Mononuclear cell (primary cell): ENCODE results near the gene ARHGAP8. TPM values are rescaled to one million over a fixed set of nuclear protein-coding genes. Genes with fewer than 3 reads are reported as not detected.

Experiments
- H3K27me3 ChIP-seq: 2 replicates; pipeline ENCODE4 v1.6.0; 2011; ENCODE audit warnings: low read length, control low read depth; ENCODE audit not compliant: insufficient read depth
- H3K4me1 ChIP-seq: 2 replicates; pipeline ENCODE4 v1.5.1; 2011; ENCODE audit warnings: mild to moderate bottlenecking, low read length, control low read depth; ENCODE audit not compliant: insufficient read depth
- H3K4me3 ChIP-seq: 2 replicates; pipeline ENCODE4 v1.5.1; 2011; ENCODE audit warnings: mild to moderate bottlenecking, low read length, moderate library complexity
- H3K9me3 ChIP-seq: 2 replicates; pipeline ENCODE4 v1.5.1; 2011; ENCODE audit warnings: low read depth, mild to moderate bottlenecking, control low read depth, low read length
- total RNA-seq: library from RNA; depleted of rRNA; stranded (reverse); fragments of >200 nt; gene quantifications from one replicate; pipeline ENCODE4 v1.2.3, GENCODE V29; 2012

The ARHGAP8 gene
- total RNA-seq, 1 donor = 5.4 TPM

DNA sequence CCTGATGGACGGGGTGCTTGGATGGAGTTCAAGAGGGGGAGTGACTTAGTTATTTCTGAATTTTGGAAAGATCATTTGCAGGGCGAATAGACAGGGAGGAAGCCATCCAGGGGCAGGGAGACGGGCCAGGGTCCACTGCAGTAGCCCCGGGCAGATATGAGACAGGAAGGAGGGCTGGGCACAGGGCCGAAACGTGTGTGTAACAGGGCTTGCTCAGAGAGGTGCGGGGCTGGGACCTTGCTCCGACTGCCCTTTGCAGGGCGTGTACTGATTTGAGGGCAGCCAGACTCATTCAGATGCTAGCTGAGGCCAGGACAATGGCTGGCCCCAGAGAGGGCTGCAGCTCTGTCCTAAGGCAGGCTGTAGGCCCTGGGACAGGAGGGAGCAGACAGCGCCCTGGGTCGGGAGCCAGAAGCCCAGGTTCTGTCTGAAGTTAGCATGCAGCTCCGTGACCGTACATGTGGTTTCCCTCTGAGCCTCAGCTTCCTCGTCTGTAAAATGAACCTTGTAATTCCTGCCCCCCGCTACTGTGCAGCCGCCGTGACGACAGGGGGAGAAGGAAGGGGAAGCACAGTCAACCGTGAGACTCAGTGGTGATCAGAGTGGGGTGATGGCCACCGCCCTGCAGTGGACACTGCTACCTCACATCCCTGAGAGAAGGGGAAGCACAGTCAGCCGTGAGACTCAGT lies 154.0 kb downstream of the ARHGAP8 start:
- no peaks in the 10 kb centered on the region for H3K4me1 ChIP-seq
- H3K9me3 ChIP-seq = peaks cover 3% of the 10 kb centered on the region
- H3K27me3 ChIP-seq = no peaks in the 10 kb centered on the region
- no peak overlapping the region for H3K4me3 ChIP-seq

DNA sequence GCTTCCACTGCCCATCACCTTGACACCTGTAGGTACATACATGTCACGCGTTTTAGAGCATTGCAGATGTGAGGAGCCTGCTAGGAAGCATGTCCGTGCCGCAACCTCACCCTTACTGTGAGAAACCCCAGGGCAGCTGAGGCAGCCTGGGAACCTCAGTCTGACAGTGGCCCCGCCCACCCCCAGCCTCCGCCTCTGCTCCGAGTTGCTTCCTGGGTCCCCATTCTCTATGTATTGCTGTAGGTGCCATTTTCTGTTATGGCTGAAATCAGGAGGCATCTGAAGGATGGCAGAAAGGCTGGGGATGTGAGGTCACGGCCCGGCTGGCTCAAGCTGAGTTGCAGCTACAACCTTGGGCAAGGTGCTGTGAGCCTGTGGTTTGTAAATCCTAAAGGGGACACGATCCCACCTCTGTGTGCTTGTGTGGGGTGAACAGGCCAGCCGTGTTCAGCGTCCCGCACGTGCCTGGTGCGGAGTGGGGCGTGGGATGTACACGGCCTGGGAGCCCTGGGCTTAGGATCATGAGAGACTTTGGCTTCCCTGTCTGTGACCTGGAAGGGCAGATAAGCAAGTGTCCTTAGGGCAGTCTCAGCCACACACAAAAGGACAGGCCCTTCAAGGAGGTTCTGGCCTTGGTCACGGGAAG lies 154.7 kb downstream of the ARHGAP8 start:
- no peaks in the 10 kb centered on the region for H3K4me1 ChIP-seq
- no peaks in the 10 kb centered on the region for H3K27me3 ChIP-seq
- no peaks in the 10 kb centered on the region for H3K9me3 ChIP-seq
- H3K4me3 ChIP-seq = no peak overlapping the region

DNA sequence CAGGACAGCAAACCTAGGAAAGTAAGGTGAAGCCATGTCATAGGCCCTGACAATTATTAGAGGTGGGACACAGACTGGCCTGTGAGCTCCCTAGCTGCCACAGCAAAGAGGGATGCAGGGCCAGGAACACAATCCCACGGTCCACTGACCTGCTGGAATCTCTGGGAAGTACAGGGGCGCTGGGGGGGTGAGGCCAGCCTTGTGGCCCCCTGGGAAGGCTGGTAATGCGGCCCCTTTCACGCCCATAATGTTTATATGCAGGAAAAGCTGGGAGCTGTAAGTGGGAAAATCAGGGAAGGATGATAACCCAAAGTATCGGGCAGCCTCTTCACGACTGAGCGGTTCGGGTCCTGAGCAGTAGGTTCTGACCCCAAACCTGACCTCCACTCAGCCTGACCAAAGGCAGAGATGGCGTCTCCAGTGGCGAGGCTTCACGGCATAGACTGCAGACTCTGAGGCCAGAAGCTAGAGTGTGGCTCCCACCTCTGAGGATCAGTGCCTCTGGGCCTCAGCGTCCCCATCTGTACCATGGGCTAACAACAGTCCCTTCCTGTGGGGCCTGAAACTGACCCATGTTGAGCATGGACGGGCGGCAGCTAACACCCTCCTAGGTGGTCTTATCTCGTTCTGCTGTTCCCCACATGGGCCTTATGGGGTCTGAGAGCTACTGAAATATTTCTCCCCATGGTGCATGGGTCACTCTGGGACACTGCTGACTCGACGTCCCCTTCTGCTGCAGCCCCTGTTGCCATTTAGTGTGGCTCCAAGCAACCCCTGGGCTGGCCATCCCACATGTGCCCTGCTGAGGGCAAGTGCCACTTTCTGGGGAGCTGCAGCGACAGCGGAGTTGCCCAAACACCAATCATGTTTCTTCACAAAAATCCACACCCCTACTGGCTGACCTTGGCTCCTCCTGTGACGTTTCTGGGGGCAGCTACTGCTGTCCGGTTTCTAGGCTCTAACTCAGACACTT lies 155.7 kb downstream of the ARHGAP8 start:
- no peaks in the 10 kb centered on the region for H3K27me3 ChIP-seq
- no peak overlapping the region for H3K4me3 ChIP-seq
- H3K9me3 ChIP-seq = no peaks in the 10 kb centered on the region
- H3K4me1 ChIP-seq = no peaks in the 10 kb centered on the region

DNA sequence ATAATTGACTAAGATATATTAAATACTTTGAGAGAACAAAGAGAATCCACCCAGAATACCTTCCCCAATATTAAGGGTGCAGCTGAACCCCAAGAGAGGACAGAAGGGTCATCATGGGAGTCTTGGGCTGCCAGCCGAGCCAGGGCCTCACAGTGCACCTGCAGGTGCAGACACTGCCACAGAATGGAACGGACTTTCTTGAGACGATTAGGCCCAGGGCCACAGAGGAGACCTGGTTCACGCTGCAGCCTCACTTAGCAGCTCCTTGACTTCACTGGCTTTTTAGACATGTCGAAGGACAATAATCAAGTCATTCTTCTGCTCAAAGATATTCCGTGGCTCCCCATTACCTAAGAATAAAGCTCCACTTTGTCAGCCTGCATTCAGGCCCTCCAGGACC lies 156.9 kb downstream of the ARHGAP8 start:
- no peaks in the 10 kb centered on the region for H3K9me3 ChIP-seq
- no peaks in the 10 kb centered on the region for H3K27me3 ChIP-seq
- no peak overlapping the region for H3K4me3 ChIP-seq
- H3K4me1 ChIP-seq = no peaks in the 10 kb centered on the region

Other genes with a start within 250 kb of the ARHGAP8 start
- gene PRR5, start 50.4 kb upstream of the ARHGAP8 start, total RNA-seq = 10.8 TPM